GM23338 (cell line): ENCODE data around the gene ABCA13.

Source experiments
- CREB1 ChIP-seq: fragments of 250-450 bp; sonication (Bioruptor Pico); IDR thresholded peaks from 2 replicates; pipeline ENCODE4 v1.5.0; 2020; ENCODE audit warnings: low read depth, mild to moderate bottlenecking, moderate library complexity
- CTCF ChIP-seq, 2 experiments: fragments of 200-600 bp in 1 of 2; sonication (generic) in 1 of 2; conservative IDR thresholded peaks; 2 replicates each; pipeline versions ENCODE4 v1.5.1 to v1.6.1; 2016 to 2017; ENCODE audit warnings: antibody characterized with exemption in 2 of 2, low read depth in 2 of 2, mild to moderate bottlenecking in 2 of 2, moderate library complexity in 1 of 2
- ETS1 ChIP-seq: IDR thresholded peaks from 2 replicates; pipeline ENCODE4 v1.6.1; 2016; ENCODE audit warnings: antibody characterized with exemption
- EZH2 ChIP-seq: fragments of 200-600 bp; sonication (generic); IDR thresholded peaks from one replicate; pipeline ENCODE4 v1.8.0; 2017; ENCODE audit warnings: antibody characterized with exemption, mild to moderate bottlenecking, low read depth; ENCODE audit not compliant: unreplicated experiment
- EZH2phosphoT487 ChIP-seq: fragments of 200-600 bp; sonication (generic); IDR thresholded peaks from one replicate; pipeline ENCODE4 v1.8.1; 2018; ENCODE audit warnings: antibody characterized with exemption; ENCODE audit not compliant: unreplicated experiment
- JUNB ChIP-seq: IDR thresholded peaks from one replicate; pipeline ENCODE4 v1.6.1; 2016; ENCODE audit warnings: antibody characterized with exemption; ENCODE audit not compliant: unreplicated experiment
- NANOG ChIP-seq: IDR thresholded peaks from 2 replicates; pipeline ENCODE4 v1.6.1; 2016; ENCODE audit warnings: antibody characterized with exemption, borderline replicate concordance
- POLR2AphosphoS5 ChIP-seq: IDR thresholded peaks from 2 replicates; pipeline ENCODE4 v1.6.1; 2016; ENCODE audit warnings: antibody characterized with exemption, low read depth
- REST ChIP-seq: IDR thresholded peaks from one replicate; pipeline ENCODE4 v1.6.1; 2018; ENCODE audit warnings: antibody characterized with exemption; ENCODE audit not compliant: unreplicated experiment
- STAT1 ChIP-seq: IDR thresholded peaks from one replicate; pipeline ENCODE4 v1.6.1; 2016; ENCODE audit warnings: antibody characterized with exemption; ENCODE audit not compliant: unreplicated experiment
- ZNF114 ChIP-seq: fragments of 250-450 bp; sonication (Bioruptor Pico); IDR thresholded peaks from 2 replicates; pipeline ENCODE4 v1.5.0; 2020; ENCODE audit warnings: mild to moderate bottlenecking, moderate library complexity
- ZNF331 ChIP-seq: fragments of 250-450 bp; sonication (Bioruptor Pico); IDR thresholded peaks from 2 replicates; pipeline ENCODE4 v1.5.0; 2020; ENCODE audit warnings: low read depth, mild to moderate bottlenecking, moderate library complexity
- ZNF462 ChIP-seq: fragments of 250-450 bp; sonication (Bioruptor Pico); IDR thresholded peaks from 2 replicates; pipeline ENCODE4 v1.5.0; 2020; ENCODE audit warnings: mild to moderate bottlenecking, moderate library complexity

GRCh38 chr7:48446721-48447120, 275.5 kb downstream of the ABCA13 start:
- TF ChIP-seq POLR2AphosphoS5: no peak
- TF ChIP-seq CTCF (conservative IDR thresholded peaks at IDR 0.05; ENCODE audit: low read depth in 2 of 2): no peak
- TF ChIP-seq EZH2: no peak
- no peak for TF ChIP-seq CREB1 (CRISPR knock-in tag)
- no peak for TF ChIP-seq REST
- no peak for TF ChIP-seq EZH2phosphoT487
- TF ChIP-seq STAT1: no peak
- TF ChIP-seq ZNF114 (CRISPR knock-in tag): no peak
- TF ChIP-seq JUNB: no peak
- TF ChIP-seq ETS1: no peak
- TF ChIP-seq NANOG: no peak
- TF ChIP-seq ZNF331 (CRISPR knock-in tag): no peak
- no peak for TF ChIP-seq ZNF462 (CRISPR knock-in tag)
